SW 1271 (cell line): ENCODE data around the gene PLCH2.
"Not testable (repeated sequence)": the region's sequence is repeated elsewhere in the genome, so short reads cannot be mapped to it uniquely, and the experiment has no call there.

Experiments used
- DNase-seq, 2 experiments: peaks; one replicate each; lab custom pipeline; 2025; lab: John Stamatoyannopoulos, UW

Gene PLCH2

GRCh38 chr1:2546515-2547209, 70.6 kb downstream of the PLCH2 start:
- peak; percentile 70 to 90 for DNase-seq

DNA sequence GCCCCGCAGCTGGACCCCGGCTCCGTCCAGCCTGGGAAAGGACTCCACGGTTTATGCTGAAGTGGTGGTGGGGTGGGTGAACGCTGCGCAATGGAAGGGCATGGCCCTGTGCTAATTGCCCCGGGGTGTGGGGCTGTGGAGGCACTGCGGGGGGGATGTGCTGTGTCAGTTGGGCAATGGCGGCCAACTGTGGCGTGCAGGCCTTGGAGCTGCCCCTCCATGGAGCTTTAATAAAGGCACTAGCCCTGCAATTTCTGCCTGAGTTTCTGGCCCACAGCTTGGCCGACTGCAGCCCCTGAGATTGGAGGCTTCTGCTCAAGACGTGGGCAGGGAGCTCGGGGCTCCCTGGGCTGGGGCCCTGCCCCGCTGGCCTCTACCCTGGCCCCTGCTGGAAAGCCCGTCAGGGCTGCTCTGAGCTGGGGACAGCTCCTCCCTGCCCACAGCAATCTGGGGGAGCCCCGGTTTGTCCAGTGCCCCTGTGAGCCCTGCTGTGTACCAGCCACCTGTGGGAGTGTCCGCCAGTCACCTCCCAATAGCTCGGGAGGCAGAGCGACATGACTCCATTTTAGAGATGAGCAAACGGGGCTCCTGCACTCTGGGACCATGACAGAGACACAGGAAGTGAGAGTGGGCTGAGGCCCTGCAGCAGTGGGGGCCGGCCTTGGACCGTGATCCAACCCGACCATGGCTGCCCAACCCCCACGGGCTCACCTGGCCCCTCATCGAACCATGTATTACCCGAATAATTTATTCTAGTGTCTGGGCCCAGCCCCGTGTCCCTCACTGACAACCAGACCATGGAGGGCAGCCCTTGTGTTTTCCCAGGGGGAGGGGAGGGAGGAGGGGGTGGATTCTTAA, 71.3 kb downstream of the PLCH2 start:
- no peak for DNase-seq

DNA sequence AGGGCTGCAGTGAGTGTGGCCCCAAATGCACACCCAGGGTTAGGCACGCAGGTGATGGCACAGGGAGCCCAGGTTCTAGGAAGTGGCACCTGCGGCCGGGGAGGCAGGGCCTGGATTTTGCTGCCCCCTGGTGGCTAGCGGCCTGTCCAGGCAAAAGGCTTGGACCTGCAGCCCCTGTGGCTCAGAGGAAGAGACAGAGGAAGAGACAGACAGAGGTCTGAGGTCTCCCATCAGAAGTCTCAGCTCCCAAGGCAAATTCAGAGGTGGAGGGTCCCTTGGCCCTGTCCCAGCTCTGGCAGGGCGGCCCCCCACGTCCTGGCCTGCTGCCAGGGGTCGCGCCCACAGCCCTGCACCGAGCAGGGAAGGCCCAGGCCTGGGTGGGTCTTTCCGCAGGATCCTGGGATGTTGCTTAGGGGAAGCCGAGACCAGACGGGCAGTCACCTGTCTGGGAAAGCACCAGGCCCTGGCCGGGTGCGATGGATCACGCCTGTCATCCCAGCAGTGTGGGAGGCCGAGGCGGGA, 72.0 kb downstream of the PLCH2 start:
- DNase-seq = peak in 1 of 2 experiments; percentile 42

- not testable (repeated sequence) for DNase-seq
Measured at GRCh38 chr1:2549367-2550029, 73.4 kb downstream of the PLCH2 start.

GRCh38 chr1:2550309-2550861, 74.3 kb downstream of the PLCH2 start:
- not testable (repeated sequence) for DNase-seq

DNA sequence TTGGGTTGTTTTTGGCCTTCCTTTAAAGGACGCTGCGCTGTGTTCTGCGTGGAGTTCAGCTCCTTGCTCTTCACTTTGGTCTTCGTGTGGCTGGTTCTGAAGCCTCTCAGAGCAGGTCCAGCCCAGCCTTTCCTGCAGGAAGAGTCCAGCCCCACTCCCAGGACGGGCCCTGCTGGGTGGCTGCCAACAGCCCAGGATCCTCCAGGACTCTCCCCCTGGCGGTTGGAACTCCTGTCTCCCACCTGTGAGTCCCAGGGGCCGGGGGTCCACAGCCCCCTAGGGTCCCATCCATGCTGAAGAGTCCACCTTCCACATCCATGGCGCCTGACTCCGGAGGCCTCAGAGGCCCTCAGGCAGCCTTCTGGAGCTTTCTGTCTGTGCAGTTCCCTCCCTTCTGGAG, 75.5 kb downstream of the PLCH2 start:
- DNase-seq = not testable (repeated sequence)

DNA sequence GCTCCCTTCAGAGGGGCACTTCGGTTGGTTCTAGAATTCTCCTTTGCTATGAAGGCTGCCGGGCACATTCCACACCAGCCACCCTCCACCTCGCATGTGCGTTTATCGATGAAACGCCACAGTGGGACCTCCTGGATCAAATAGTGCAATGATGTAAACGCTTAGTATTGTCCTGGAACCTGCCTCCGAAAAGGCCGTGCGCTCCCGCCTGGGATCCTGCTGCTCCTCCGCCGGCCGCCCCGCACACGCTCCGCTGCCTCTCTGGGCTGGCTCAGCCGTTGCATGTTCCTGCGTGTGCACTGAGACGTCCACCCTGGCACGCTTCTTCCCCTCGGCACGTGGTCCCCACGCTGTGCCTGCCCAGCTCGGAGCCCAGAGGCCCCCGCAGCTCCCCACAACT, 76.1 kb downstream of the PLCH2 start:
- DNase-seq = no peak

DNA sequence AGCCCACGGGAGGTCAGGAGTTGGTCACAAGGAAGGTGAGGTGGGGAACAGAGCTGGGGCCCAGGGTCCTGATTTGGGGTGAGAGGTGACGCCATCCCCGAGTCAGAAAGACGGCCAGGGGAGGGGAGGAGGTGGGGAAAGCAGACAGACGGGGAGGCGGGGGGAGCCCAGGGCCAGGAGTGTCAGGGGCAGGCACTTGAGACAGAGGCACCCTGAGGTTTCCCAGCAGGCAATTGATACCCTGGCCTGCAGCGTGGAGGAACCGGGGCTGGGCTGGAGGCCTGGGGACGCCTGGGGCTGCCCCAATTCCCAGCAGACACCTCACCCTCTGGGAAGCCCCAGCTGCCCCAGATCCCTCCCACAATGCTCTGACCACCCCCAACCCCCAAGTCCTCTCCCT, 77.0 kb downstream of the PLCH2 start:
- DNase-seq = not testable (repeated sequence)

DNA sequence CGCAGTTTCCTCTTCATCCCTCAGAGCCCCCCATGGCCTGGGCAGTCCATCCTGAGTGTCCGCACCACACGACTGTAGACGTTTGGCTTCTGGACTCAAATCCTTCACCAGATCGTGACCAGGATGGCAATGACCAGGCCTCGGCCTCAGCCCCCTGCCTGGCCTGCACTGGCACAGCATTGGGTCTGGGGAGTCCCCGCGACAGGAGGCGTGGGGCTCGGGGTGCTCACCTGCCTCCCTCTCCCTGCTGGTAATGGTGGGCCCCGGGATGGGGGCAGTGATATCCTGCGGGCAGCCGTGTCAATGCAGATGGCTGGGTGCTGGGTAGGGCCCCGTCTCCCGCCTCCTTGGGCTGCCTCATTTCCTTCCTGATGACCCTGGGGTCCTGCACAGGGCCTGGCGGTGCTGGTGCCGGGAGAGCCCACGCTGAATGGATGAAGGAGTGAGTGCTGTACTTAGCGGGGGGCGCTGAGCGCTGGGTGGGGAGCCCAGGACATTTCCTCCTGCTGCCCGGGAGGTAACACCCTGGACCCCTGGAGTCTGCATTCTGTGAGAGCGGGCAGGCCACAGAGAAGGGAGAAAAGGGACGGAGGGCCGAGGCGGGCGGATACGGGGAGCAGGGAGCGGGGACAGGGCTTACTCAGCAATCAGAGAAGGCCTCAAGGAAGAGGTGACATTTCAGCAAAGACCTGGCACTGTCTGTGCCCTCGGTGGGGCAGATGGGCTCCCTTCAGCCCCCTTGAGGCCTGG, 78.0 kb downstream of the PLCH2 start:
- no peak for DNase-seq

DNA sequence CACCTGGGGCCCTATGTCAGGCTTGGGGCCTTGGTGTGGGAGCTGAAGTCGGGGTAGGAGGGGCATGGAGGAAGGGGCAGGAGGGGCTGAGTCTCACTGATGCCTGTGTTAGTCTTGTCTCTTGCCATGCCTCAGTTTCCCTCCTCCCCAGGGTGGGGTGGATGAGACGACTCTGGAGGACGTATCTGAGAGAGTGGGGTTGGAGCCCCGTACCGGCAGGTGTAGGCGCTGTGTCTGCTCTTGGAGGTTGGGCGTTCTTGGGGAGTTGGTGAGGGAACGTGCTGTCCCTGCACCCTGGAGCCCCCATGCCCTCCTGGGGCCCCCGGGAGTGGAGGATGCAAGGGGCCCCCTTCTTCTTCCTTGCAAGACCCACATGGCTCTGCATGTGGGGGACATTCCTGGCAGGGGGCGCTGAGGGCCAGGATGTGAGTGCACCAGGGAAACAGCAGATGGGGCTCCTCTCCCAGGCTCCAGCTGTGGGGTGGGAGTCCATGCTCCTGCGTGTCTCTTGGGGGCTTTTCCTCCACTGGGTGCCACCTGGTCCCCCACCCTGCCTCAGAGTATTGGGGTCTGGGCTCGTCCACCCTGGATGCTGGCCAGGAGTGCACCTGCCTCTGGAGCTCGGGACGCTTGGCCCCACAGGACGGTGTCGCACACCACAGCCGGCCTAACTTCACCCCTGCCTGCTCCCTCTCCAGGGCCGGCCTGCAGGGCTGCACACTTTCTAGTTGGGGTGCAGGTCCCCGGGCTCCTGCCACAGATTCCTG, 78.7 kb downstream of the PLCH2 start:
- no peak for DNase-seq
